ENCODE data around the gene TSPAN31. TPM values are rescaled to one million over a fixed set of nuclear protein-coding genes. Genes with fewer than 3 reads are reported as not detected.
A peak's percentile ranks its signal among the peaks of the same experiment; 100 is the strongest.

TSPAN31 gene
- total and polyA plus RNA-seq, 9 of the 15 experiments (the other 6 are each of a cell fraction or from before 2014, with no cell fraction given): 11.3 to 26.4 (median 14.3) TPM

DNA sequence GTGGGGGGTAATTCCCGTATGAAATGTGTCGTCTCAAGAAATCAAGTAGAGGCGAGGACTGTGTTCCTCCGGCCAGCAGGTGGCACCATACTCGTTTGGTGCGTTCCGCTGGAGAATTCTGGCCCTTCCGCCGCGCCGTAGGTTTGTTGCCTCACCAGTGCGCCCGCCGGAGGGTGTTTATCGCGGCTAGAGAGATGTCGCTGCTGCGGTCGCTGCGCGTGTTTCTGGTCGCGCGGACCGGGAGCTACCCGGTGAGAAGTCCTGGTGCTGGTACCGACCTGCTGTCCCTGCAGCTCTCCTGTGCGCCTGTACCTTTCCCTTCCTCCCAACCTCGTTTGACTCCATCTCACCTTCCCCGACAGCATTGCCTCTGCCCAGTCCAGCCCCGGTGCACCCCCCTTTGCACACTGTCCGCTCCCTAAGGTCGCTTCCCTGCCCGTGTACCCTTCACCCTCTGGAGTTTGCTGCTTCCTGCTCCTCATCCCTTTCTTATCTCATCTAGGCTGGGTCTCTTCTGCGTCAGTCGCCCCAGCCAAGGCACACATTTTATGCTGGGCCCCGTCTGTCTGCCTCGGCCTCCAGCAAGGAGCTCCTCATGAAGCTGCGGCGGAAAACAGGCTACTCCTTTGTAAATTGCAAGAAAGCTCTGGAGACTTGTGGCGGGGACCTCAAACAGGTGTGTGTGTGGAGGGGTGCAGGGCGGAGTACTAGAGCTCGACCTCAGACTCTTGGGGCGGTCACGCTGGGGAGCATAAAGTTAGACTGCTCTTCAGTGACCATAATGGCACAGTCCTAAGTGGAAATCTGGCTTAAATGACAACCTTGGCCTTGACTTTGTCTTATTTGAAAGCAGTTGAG lies 38.0 kb downstream of the TSPAN31 start, which contains the start of gene TSFM:
TSFM (plus strand) TSS at position 180 of the 858 bp plus-strand sequence; CDS start at position 195, 15 bp downstream.
- no peaks in the 10 kb centered on the region for H3K9me3 ChIP-seq (replicated peaks; ENCODE audit: control insufficient read depth, insufficient read depth, low read depth, low read length)
- H3K4me2 ChIP-seq (ENCODE audit: insufficient read depth, low read length): peak within 1 kb of the TSS; percentile 96
- POLR2A ChIA-PET: interaction anchor here (0.6 to 1.3 kb wide), 10 partner anchors 10 to 42 kb away, joined by 3 to 7 read pairs (median 4); partner anchors contain the start of genes CYP27B1, EEF1AKMT3 and METTL1
- peaks cover 8 to 12% of the 10 kb centered on the region in 2 experiments; a peak in 4 of 5 replicates for H3K4me1 ChIP-seq (replicated peaks in 1 of 2; ENCODE audit: control insufficient read depth in 2 of 2, insufficient read depth in 2 of 2, low read length in 2 of 2)
- H3K27ac ChIP-seq (ENCODE audit: extremely low read depth, low read depth, low read length): peak within 1 kb of the TSS; percentile 75
- H4K20me1 ChIP-seq (replicated peaks; ENCODE audit: control insufficient read depth, insufficient read depth, low read length): no peaks in the 10 kb centered on the region
- peak; percentile 76 to 98 (median 82) for DNase-seq (ENCODE audit: extremely low read depth in 1 of 4, low spot score in 3 of 4)
- H2AFZ ChIP-seq (ENCODE audit: low read depth, low read length): peak within 1 kb of the TSS; percentile 87
- no TSS peak for BruUV-seq (replicated peaks)
- in situ Hi-C loops (cut with MboI): no loop called here
- H3K27me3 ChIP-seq (ENCODE audit: control insufficient read depth in 2 of 2, insufficient read depth in 2 of 2, low read length in 2 of 2): no peaks in the 10 kb centered on the region
- H3K9ac ChIP-seq (ENCODE audit: insufficient read depth in 1 of 2, low read depth in 2 of 2, low read length in 2 of 2): peak within 1 kb of the TSS; percentile 89 to 99
- peak; percentile 96 for FAIRE-seq
- CTCF ChIA-PET (ENCODE audit: low intra/inter-chr PET ratio): interaction anchor here (0.6 to 1.9 kb wide), 3 partner anchors 26 to 123 kb away, joined by 3 to 14 read pairs (median 4); no protein-coding TSS in a partner anchor
- peaks cover 48% of the 10 kb centered on the region for H3K36me3 ChIP-seq (ENCODE audit: control insufficient read depth, insufficient read depth, low read length)
- peaks cover 28% of the 10 kb centered on the region for H3K79me2 ChIP-seq (ENCODE audit: control insufficient read depth, insufficient read depth, low read length)
- peak within 1 kb of the TSS; percentile 69 for H3K4me3 ChIP-seq
- H3K9me1 ChIP-seq (ENCODE audit: control insufficient read depth, insufficient read depth, low read length): no peaks in the 10 kb centered on the region
- WGBS (ENCODE audit: insufficient coverage, low coverage, missing lambda C conversion rate): under 1% methylated on average over 43 of the region's 45 CpGs
- intact Hi-C loops (cut with micrococcal nuclease): no loop called here
- peak; percentile 92 for ATAC-seq
- TF ChIP-seq PML (IDR thresholded peaks at IDR 0.05; ENCODE audit: low read length): peak; percentile 69; the same call in 1 of the 2 replicates
- TF ChIP-seq CBFA2T3 (IDR thresholded peaks at IDR 0.05): no peak
- TF ChIP-seq CBFB (CRISPR knock-in tag; IDR thresholded peaks at IDR 0.05): peak; percentile 89; the same call in 1 of the 2 replicates
- TF ChIP-seq, protein P1, sequence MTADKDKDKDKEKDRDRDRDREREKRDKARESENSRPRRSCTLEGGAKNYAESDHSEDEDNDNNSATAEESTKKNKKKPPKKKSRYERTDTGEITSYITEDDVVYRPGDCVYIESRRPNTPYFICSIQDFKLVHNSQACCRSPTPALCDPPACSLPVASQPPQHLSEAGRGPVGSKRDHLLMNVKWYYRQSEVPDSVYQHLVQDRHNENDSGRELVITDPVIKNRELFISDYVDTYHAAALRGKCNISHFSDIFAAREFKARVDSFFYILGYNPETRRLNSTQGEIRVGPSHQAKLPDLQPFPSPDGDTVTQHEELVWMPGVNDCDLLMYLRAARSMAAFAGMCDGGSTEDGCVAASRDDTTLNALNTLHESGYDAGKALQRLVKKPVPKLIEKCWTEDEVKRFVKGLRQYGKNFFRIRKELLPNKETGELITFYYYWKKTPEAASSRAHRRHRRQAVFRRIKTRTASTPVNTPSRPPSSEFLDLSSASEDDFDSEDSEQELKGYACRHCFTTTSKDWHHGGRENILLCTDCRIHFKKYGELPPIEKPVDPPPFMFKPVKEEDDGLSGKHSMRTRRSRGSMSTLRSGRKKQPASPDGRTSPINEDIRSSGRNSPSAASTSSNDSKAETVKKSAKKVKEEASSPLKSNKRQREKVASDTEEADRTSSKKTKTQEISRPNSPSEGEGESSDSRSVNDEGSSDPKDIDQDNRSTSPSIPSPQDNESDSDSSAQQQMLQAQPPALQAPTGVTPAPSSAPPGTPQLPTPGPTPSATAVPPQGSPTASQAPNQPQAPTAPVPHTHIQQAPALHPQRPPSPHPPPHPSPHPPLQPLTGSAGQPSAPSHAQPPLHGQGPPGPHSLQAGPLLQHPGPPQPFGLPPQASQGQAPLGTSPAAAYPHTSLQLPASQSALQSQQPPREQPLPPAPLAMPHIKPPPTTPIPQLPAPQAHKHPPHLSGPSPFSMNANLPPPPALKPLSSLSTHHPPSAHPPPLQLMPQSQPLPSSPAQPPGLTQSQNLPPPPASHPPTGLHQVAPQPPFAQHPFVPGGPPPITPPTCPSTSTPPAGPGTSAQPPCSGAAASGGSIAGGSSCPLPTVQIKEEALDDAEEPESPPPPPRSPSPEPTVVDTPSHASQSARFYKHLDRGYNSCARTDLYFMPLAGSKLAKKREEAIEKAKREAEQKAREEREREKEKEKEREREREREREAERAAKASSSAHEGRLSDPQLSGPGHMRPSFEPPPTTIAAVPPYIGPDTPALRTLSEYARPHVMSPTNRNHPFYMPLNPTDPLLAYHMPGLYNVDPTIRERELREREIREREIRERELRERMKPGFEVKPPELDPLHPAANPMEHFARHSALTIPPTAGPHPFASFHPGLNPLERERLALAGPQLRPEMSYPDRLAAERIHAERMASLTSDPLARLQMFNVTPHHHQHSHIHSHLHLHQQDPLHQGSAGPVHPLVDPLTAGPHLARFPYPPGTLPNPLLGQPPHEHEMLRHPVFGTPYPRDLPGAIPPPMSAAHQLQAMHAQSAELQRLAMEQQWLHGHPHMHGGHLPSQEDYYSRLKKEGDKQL (CRISPR knock-in tag; IDR thresholded peaks at IDR 0.05; ENCODE audit: borderline replicate concordance): no peak
- TF ChIP-seq BRD9 (IDR thresholded peaks at IDR 0.05; ENCODE audit: low read depth, partially characterized antibody): no peak
- TF ChIP-seq, protein P2, sequence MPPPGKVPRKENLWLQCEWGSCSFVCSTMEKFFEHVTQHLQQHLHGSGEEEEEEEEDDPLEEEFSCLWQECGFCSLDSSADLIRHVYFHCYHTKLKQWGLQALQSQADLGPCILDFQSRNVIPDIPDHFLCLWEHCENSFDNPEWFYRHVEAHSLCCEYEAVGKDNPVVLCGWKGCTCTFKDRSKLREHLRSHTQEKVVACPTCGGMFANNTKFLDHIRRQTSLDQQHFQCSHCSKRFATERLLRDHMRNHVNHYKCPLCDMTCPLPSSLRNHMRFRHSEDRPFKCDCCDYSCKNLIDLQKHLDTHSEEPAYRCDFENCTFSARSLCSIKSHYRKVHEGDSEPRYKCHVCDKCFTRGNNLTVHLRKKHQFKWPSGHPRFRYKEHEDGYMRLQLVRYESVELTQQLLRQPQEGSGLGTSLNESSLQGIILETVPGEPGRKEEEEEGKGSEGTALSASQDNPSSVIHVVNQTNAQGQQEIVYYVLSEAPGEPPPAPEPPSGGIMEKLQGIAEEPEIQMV (tag; conservative IDR thresholded peaks at IDR 0.05; ENCODE audit: low read depth): no peak
- TF ChIP-seq, protein P3, sequence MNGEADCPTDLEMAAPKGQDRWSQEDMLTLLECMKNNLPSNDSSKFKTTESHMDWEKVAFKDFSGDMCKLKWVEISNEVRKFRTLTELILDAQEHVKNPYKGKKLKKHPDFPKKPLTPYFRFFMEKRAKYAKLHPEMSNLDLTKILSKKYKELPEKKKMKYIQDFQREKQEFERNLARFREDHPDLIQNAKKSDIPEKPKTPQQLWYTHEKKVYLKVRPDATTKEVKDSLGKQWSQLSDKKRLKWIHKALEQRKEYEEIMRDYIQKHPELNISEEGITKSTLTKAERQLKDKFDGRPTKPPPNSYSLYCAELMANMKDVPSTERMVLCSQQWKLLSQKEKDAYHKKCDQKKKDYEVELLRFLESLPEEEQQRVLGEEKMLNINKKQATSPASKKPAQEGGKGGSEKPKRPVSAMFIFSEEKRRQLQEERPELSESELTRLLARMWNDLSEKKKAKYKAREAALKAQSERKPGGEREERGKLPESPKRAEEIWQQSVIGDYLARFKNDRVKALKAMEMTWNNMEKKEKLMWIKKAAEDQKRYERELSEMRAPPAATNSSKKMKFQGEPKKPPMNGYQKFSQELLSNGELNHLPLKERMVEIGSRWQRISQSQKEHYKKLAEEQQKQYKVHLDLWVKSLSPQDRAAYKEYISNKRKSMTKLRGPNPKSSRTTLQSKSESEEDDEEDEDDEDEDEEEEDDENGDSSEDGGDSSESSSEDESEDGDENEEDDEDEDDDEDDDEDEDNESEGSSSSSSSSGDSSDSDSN (IDR thresholded peaks at IDR 0.05; ENCODE audit: borderline replicate concordance in 1 of 2, low read depth in 2 of 2, low read length in 2 of 2): peak in 1 of 2 experiments; percentile 35; a peak in 1 of 4 replicates
- TF ChIP-seq POU5F1 (IDR thresholded peaks at IDR 0.05; ENCODE audit: borderline replicate concordance, low read depth, low read length, partially characterized antibody): peak; percentile 97

All from K562 (cell line).